GM12892 (cell line): Measurements from ENCODE around the gene C1orf116.
"Not testable (repeated sequence)": the region's sequence is repeated elsewhere in the genome, so short reads cannot be mapped to it uniquely, and the experiment has no call there.

Experiments
- DNase-seq: peaks from one replicate; pipeline ENCODE4 v3.0.0; 2011; ENCODE audit not compliant: insufficient read length
- FAIRE-seq: peaks from 2 replicates; lab custom pipeline; 2011; peaks lifted over from hg19 to GRCh38; lab: Jason Lieb, UNC
- POLR2A ChIP-seq: IDR thresholded peaks from 2 replicates; pipeline ENCODE4 v1.6.1; 2011; ENCODE audit warnings: low read depth, low read length, control low read depth
- POLR2AphosphoS5 ChIP-seq: IDR thresholded peaks from 2 replicates; pipeline ENCODE4 v1.6.1; 2011; ENCODE audit warnings: low read depth, low read length, control low read depth
- TAF1 ChIP-seq: IDR thresholded peaks from 2 replicates; pipeline ENCODE4 v1.6.1; 2011; ENCODE audit warnings: low read depth, mild to moderate bottlenecking, control low read depth, low read length, borderline replicate concordance

Gene C1orf116

DNA sequence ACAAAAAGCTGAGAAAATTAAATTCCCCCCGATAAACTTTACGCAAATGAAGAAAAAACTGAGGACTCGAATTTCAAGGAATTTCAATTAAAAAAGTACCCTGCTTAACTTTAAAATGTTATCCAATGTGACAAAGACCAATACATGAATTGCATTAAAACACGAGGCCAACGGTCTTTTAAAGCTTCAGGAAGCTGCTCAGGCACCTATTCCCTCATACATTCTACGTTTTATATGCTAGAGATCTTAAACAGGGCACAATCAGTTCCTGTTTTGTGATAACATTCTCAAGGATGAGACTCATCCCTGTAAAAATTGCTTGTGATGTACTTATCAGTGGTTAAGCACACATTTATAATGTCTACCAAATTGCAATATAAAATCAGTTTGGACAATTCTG, 15.5 kb upstream of the C1orf116 start:
- DNase-seq (no peak), FAIRE-seq (no peak)
- TF ChIP-seq TAF1 (no peak), POLR2A (no peak), POLR2AphosphoS5 (no peak)

DNA sequence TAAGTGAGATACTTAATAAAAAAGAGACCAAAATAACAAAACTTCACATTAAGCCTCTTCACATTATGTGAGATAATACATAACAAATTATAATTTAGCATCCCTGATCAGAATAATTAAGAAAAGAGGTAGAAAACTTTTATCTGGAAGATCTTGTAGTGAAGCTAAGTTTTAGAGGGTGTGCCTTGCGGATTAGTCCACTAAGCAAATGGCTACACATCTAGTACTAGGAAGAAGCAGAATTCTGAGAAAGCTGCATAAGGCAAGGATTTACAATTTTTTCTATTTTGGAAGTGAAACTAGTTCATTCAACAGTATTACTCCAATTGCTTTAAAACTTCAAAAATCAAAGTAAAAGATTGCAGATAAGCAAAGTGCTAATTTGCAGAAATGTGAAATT, 14.9 kb upstream of the C1orf116 start:
- no peak for TF ChIP-seq POLR2A
- no peak for TF ChIP-seq POLR2AphosphoS5
- TF ChIP-seq TAF1, result no peak
- no peak for DNase-seq
- no peak for FAIRE-seq

DNA sequence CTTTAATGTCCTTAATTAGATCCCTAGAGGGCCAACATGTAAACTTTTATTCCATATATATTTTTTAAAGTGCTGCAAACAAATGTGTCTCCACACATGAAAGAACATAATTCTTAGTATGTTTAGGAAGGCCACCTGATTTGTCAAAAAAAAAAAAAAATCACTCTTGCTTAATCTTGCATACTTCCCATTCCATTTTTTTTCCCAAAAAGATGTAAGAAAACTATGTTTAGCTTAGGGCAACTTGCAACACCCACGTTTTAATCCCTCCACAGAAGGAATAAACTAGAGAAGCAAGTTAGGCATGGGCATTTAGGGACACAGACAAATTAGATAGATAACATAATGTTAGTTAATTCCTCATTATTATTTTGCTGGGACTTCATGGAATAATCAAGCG, 12.9 kb upstream of the C1orf116 start:
- no peak for DNase-seq
- TF ChIP-seq POLR2AphosphoS5 (no peak), POLR2A (no peak), TAF1 (no peak)
- no peak for FAIRE-seq

GRCh38 chr1:207041397-207041796, 8.8 kb upstream of the C1orf116 start:
- not testable (repeated sequence) for FAIRE-seq

GRCh38 chr1:207040181-207040533, 7.6 kb upstream of the C1orf116 start:
- DNase-seq (no peak), FAIRE-seq (no peak)
- TF ChIP-seq POLR2AphosphoS5 (no peak), POLR2A (no peak), TAF1 (no peak)

More at GRCh38 chr1:207041397-207041796, 8.8 kb upstream of the C1orf116 start:
- DNase-seq, result not testable (repeated sequence)

DNA sequence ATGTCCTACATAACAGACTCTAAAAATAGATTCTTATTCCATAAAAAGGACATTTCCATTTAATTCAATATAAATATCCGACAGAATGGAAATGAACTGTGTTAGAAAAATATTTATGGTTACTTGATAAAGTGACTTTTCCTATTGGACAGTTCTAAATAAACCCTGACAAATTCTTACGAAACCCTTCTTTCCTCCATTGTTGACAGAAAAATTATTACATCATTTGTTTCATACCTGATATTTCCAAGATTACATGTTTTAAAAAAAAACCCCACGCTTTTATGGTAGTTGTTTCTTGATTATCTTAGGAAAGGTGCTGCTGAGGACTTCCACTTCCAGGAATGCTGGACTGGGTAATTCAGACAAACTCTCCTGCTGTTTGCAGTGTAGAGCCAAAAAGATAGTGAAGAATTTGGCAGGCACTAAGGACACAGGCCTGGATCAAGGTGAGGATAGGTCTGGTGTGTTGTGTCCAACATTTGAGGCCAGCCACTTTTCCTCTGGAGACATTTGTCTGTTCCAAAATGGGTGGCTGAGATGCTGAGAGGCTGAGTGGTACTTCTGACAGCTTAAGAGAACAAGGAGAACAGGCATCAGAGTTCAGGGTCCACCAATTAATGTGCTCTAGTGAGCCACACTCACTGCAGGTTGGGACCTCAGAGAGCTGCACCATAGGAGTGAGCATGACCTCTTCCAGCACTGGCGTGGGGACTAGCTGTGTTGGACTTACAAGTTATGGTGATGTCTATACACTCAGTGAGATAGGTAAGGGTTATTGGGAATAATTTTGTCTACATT, 7.0 kb upstream of the C1orf116 start:
- no peak for DNase-seq
- no peak for FAIRE-seq
- no peak for TF ChIP-seq POLR2AphosphoS5
- no peak for TF ChIP-seq TAF1
- TF ChIP-seq POLR2A, result no peak

DNA sequence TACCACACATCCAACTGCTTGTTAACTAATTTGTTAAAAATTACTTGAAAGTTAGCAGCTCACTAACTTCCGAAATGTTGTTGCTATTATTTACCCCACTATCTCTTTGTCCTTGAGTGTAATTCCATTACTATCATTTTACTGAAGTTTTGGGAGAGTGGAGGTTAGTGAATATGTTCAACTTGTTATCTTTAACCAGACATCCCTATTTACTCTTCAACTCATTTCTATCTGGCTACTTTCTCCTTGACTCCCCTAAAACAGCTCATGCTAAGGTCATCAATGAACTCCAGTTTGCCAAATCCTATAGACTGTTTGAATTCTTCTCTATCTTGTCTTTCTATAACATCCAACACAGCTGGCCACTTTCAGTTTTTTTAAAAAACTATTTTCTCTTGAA, 4.3 kb upstream of the C1orf116 start:
- no peak for TF ChIP-seq POLR2AphosphoS5
- TF ChIP-seq TAF1, result no peak
- no peak for TF ChIP-seq POLR2A
- DNase-seq (no peak), FAIRE-seq (no peak)

DNA sequence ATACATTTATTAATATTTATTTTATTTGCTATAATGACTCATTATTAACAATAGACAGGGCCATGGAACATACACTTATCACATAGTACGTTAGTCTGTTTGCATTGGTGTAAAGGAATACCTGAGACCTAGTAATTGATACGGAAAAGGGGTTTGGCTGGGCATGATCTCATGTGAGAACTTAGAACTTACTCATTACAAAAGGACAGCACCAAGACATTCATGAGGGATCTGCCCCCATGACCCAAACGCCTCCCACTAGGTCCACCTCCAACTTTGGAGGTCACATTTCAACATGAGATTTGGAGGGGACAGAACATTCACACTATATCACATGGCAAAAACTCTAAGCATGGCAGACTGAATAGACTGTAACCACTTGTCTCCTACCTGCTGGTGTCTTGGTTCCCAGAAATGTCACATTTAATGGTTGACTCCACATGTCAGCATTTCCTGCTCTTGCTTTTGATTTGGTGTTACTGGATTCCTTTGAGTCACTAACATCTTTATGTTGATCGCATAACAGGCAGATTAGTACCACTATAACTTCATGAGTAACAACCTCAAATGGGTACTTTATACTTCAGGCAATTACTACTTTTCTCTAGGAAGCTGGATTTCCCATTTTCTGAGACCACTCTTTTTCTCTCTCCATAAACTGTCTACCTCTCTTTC, 3.5 kb upstream of the C1orf116 start:
- FAIRE-seq (no peak), DNase-seq (no peak)
- TF ChIP-seq POLR2A (no peak), TAF1 (no peak), POLR2AphosphoS5 (no peak)

DNA sequence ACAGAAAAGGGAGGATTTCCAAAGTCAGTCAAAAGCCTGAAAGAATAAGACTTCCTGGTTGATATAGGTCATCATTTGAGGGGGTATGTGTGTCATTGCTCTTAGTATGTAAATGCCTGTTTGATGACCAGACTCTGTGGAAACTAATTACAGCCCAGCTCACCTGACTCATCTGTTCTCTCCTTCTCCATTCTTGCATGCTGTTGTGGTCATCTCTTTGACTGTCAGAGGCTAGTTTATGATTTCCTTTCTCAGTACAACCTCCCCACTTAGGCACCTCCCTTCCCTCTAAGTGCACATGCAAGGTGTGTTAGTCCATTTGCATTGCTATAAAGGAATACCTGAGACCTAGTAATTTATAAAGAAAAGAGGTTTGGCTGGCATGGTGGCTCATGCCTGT, 2.4 kb upstream of the C1orf116 start:
- no peak for TF ChIP-seq POLR2A
- no peak for TF ChIP-seq TAF1
- no peak for TF ChIP-seq POLR2AphosphoS5
- DNase-seq, result no peak
- FAIRE-seq, result no peak

DNA sequence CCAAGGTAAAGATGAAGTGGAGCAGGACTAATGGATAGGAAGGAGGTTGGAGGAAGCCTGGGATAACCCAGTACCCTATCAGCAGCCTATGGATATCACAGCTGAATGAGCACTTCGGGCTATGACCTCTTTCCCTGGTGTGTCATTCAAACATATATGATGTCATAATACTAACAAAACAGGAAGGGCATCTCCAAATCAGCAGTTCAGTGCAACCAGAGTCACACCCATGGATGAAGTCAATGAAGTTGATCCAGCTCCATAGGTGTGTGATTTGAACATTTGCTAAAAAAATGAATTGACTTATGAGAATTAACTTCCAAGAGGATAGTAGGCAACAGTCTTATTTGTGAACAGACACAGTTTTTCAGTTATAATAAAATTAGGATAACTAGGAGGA, 1.7 kb upstream of the C1orf116 start:
- no peak for TF ChIP-seq TAF1
- TF ChIP-seq POLR2AphosphoS5, result no peak
- TF ChIP-seq POLR2A, result no peak
- DNase-seq (no peak), FAIRE-seq (no peak)

- FAIRE-seq (no peak), DNase-seq (no peak)
- TF ChIP-seq TAF1 (no peak), POLR2AphosphoS5 (no peak), POLR2A (no peak)
Measured at GRCh38 chr1:207033302-207033701, 746 bp upstream of the C1orf116 start.
